Medulla oblongata (tissue), 1 donor: ENCODE results near the gene FAF1.

Source experiments
- DNase-seq: peaks from one replicate; pipeline ENCODE4 v3.0.0-alpha.2; 2015; ENCODE audit errors: extremely low spot score

The FAF1 gene

DNA sequence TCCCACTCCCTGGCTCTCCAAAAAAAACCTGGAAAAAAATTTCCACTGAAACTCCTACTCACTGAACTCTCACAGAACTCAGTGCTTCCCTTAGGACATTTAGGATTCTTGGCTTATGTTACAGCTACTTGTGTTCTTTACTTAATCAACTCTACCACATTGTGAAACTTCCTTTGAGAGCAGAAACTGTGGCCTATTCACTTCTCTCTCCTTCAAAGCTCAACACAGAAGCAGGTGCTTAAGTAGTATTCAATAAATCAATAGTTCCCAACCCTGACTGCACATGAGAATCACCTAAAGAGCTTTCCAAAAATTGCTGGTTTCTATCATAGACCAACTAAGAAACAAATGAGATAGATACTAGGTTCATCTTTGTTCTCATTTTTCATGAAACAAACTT, 468.9 kb downstream of the FAF1 start:
- DNase-seq, result no peak

DNA sequence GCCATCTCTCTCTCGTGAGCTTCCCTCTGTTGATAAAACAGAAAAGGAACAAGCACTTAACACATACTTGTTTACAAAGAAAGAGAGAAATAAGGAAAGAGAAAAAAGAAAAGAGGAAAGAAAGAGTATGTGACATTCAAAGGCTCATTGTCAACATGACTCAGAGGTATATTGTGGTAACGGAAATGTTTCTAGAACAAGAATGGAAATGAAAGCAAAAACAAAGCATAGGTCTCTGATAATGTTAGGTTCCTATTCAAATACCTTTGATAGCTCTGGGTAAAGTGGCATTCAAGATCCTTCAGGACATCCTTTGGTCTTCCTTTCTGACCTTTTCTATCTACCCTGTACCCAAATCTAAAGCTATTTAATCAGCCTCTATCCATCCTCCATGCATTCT, 469.4 kb downstream of the FAF1 start:
- DNase-seq, result no peak

DNA sequence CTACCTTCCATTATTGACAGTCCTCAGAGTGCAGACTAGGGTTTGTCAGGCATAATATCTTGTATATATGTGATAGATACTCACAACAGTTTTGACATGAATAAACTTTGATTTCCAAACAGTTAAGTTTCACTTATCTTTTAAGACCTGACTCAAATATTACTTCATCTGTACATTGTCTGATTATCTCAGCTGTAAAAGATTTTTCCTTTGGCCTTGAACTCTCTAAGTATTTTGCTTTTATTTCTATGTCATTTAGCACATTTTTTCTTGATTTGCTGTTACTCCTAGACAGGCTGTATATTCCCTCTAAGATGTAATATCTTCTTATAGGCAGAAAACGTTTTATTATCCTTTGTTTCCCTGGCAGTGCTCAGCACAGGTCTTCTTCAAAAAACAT, 471.2 kb downstream of the FAF1 start:
- no peak for DNase-seq

DNA sequence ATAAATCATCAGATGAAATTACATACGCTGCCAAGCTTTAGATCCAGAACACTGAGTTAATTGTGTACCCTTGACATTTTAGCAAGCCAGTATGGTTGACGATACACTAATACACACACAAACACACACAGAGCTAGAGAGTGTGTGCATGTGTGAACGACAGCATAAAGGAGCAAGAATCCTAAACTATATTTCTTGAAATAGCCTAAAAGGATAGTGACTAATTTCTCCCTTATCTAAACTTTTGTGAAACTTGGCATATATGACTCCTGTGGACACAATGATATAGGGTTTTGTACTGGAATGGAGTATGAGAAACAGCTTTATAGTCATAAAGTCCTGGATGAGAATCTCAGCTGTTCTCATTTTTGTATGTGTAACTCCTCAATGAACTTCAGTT, 471.7 kb downstream of the FAF1 start:
- no peak for DNase-seq

DNA sequence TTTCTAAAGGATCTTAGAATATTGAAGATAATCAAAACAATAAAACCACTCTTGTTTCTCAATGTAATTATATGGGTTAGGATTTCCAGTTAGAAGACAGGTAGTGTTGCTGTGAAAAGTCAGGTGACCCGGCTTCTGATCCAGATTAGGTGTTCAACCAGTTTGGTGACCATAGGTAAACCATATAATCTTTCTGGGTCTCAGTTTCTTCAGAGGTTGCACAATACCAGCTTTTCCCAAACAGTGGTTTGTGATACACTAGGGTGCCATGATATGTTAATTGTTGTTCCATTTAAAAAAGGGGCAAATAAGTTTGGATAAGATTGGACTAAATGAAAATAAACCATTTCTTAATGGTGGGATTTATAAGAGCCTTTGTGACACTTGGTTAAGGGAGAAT, 472.3 kb downstream of the FAF1 start:
- DNase-seq, result no peak

DNA sequence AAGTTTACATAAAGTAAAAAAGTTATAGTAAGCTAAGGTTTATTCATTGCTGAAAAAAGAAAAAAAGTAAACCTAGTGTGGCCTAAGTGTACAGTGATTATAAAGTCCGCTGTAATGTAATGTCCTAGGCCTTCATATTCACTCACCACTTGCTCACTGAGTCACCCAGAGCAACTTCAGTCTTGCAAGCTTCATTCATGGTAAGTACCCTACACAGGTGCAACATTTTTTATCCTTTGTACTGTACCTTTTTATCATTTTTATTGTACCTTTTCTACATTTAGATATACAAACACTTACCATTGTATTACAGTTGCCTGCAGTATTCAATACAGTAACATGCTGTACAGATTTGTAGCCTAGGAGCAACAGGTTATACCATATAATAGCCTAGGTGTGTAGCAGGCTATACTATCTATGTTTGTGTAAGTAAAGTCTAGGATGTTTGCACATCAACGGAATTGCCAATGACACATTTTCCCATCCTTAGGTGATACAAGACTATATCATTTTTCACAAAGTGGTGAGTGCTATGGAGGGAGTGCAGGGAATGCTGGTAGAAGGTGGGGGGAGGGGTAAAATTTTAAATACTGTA, 478.8 kb downstream of the FAF1 start:
- DNase-seq, result no peak

DNA sequence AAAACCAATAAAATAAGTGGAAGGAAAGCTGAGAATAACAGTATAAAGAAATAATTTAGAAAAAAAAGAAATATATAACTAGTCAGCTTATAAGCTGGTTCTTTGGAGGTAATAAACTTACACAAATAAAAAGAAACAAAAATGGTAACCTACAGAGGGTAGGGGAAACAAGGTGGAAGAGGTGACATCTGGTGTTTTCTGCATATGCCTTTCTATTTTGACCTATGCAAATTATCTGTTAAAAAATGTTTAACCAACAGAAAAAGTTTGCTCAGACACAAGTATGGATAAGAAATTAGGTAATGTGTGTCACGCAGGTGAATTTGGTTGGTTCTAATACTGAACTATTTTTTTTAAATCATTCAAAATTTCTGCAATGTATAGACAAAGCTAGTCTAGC, 483.3 kb downstream of the FAF1 start:
- no peak for DNase-seq

DNA sequence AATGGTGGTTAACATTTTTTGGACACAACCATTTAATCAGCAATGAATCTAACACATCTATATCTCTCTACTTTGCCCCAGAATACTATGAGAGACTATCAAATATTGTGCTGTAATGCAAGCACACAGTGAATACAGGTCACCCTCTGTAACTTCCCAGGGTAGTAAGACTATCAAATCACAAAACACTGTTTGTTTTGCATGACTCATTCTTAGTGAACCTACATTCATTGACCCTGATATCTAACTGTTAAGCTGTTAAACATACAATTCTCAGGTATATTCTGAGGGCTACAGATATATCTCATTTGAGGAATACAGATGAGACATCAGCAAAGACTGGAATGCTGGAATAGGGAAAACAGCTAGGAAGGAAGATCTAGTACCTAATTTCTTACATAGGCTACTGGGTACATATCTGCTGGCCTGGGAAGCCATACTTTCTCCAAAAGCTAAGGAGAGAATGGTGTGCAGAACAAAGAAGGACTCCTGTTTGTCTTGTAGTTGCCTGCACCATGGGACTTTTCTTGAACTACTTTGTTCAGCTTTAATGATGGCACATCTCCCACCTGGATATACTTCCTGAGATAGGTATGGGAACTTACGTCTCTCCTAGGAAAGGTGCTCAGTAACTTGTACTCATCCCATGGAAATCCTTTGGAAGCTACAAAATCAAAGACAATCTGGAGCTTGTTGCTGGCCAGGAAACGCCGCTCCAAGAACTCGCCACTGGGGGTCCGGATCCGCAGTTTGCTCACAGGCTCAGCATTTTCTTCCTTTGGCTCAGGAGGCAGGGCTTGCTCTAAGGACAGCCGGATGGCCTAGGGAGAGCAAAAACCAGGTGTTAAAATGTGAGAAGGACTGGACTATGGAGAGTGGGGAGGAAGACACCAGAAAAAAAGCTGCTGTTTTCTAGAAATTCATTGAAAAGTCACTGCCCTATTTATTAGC, 484.9 kb downstream of the FAF1 start:
- DNase-seq, result no peak

DNA sequence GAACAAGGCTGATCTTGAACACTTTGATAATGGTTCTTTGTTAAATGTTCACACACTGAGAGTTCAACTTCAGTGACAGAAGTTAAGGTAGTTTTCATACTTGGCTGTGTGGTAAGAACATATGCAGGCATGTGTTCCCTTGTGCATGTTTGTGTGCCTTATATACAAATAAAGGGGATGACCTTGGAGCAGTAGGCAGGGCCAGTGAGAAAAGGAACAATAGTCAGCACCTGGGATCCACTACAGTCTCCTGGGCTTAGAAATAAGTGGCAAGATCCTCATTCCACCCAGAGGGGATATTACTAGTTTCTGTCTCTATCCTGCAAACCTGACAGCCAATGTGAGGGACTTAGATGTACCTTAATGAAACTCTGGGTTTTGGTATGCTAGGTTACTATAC, 486.6 kb downstream of the FAF1 start:
- DNase-seq, result no peak

DNA sequence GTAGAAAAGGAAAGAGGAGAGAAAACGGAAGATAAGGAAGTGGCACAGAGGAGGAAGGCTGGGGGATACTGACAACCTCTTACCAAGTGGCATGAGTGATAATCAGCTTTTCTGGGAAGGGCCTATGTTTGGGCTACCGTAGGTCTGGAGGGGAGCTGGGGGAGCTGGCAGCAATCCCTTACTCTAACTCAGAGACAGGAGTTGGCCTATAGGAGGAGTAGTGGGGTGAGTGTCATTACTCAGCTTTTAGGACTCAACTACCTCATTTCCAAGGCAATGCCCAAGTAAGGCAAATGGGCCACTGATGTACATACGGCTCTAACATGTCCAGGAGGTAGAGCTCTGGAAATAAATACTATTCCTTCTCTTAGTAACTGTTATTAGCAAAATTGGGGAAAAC, 488.1 kb downstream of the FAF1 start:
- no peak for DNase-seq

DNA sequence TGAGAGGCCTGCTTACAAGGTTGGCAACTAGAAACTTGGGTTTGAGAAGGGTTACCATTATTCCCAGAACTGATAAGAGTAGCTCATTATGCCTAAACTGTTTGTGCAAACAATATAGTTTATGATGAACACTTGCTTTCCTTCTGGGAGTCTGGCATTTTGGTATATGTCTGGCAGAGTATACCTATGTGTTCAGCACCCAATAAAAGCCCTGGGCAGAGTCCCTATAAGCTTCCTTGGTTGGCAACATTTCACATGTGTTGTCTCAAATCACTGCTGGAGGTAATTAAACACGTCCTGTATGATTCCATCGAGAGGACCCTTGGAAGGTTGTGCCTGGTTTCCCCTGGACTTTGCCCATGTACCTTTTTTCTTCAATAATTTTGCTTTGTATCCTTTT, 497.1 kb downstream of the FAF1 start:
- no peak for DNase-seq

DNA sequence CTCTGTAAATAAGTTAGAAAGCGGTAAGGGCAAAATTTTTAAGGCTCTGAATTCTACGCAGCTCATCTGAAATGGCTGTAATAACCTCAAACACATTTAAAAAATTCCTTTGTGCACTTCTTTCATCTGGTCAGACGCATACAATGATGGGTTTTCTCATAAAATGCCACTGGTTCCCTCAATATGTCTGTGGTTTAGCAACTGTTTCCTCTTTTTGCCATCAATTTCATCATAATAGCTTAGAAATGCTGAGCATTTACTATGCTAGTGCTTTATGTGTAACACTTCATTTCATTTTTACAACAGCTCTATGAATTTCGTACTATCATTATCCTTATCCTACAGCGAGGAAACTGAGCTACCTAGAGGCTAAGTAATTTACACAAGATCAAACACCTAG, 501.6 kb downstream of the FAF1 start:
- no peak for DNase-seq

DNA sequence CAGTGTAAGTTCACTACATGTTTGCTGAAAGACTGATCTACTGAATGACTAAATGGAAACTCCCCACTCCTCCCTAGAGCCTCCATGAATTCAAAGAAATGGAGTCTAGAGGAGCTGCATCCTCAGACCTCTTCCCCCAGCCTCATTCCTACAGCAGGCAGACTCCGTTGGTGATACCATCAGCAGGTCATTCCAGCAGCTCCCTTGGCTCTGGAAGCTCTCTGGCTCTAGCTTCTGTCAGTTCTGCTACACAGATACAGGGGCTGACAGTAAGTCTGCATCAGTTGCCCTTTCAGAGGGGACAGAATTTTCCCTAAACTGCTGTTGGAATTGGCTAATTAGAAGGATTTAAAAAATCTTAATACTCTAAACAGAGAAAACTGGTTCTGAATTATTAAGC, 505.2 kb downstream of the FAF1 start:
- DNase-seq, result no peak

DNA sequence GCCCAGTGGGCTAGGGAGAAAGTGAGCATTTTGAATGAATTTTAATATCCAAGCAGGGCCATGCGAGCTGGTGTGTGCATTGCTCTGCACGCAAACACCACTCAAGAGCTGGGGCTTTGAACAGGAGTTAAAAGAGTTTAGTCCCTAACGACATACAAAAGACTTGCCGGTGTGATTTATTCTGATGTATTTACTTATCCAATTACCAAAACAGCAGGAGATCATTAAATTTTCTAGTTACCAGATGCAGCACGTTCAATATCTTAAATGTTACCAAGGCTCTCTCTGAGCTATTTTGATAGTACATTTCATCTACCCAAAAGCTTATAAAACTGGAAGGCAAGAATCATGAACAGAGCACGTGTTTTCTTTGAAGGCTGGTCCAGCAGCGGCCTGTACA, 506.8 kb downstream of the FAF1 start:
- DNase-seq, result no peak

DNA sequence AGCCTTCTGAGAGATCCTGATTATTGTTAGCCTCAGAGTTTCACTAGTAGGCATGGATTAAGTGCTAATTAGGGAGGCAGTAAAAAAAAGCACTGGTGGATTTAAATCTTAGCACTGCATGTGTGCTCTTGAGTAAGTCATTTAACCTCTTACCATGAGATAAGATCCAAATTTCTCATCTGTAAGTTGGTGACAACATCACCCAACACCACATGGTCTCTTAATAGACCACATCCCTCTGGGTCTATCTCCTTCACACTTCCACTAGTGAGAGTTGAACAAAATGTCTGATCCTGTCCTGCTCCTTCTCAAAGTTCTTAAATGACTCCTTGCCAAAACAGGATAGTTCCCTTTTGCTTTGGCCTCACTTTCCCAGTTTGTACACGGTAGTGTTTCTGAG, 507.4 kb downstream of the FAF1 start:
- DNase-seq, result no peak

DNA sequence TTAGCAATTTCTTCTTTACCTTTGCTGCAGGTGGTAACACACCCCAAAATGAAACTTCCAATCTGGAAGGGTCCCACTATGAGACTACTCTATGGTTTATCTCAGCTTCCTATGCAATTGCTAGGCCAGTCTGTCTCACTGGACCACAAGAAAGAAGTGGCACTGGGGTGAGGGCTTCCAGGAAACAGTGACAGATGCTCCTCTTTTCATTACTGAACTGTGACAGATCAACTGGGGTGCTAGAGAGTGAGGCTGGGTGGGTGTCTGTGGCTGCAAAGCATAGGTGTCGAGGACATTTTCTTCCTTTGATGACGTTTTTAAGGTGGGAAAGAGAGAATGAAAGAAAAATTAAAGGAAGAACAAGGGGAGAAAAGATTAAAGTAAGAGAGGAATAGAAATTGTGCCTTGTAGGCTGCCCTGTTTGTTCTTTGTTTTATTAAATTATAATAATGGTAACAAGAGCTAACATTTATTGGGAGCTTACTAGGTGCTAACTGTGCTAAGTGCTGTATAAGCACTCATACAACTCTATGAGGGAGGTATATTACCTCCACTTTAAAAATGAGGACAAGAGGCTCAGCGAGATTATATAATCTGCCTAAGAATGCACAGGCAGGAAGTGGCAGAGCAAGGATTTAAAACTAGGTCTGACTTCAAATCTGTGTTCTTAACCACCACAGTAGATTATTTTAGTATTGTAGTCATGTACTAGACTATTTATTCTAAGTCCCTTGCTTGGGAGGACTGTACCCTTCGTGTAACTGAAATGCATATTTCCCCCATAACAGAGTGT, 509.0 kb downstream of the FAF1 start:
- DNase-seq, result no peak

DNA sequence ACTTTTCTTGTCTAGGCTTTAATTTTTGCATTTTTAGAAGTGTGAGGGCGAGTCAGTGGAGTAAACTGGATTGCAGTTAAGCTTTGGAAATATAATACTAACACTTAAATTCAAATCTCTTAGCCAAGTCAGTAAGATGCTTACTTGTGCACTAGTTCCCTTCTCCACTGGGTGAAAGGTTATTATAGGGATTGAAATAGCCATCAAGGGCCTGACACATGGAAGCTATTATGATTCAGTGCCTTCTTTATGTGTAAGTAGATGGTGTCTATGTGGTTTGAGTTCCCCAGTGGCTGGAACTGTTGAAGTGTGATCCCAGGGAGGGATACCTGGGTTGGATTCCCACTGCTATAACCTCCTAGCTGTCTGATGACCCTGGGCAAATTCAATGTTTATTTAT, 512.1 kb downstream of the FAF1 start:
- DNase-seq, result no peak

DNA sequence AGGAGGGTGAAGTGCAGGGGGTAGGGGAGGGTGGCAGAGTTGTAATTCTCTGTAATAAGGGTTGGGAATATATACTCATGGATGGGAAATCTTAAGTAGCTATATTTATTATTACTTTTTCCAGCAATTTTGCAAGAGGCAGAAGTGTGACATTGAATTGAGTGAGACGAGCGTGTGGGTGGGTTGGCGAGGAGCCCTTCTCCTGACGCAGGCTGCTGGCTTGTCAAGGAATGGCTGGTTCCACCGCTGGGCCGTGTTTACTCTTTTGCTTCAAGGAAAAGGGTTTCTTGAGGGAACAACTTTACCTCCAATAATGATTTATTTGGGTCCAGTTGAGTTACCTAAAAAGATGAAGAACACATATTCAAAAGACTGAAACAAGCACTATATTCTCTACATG, 518.9 kb downstream of the FAF1 start:
- DNase-seq, result no peak

DNA sequence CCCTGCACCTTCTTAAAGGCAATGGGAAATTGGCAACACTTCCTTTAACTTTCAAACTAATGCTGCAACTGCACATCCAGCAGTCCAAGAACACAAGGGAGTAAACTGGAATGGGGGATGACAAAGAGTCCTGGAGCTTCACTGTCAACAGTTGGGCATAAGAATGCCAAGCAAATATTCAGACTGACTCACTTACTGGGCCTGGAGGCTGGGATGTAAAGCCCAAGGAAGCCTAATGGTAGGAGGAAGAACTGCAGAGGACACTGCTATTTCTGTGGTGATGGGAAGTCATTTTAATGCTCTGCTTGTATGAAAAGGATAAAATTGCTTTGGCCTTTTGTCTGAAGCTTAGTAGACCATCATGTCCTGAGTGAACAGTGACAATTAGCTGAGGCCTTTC, 521.1 kb downstream of the FAF1 start:
- DNase-seq, result no peak

DNA sequence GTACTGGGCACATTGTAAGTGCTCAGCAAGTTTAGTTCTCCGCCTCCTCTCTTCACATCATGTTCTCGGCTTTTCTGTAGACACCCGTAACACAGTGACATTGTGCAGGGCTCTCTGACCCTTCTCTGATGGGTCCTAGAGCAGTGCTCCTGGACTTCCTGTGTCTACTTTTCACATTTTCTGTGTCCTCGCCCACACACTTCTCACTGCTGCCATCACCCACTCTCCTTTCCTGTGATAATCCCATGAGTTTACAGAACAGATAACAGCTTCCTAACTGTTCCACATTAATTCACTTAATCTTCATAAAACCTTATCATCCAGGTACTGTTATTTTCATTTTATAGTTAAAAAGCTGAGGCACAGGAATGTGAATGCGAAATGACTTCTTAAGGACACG, 523.6 kb downstream of the FAF1 start:
- no peak for DNase-seq

DNA sequence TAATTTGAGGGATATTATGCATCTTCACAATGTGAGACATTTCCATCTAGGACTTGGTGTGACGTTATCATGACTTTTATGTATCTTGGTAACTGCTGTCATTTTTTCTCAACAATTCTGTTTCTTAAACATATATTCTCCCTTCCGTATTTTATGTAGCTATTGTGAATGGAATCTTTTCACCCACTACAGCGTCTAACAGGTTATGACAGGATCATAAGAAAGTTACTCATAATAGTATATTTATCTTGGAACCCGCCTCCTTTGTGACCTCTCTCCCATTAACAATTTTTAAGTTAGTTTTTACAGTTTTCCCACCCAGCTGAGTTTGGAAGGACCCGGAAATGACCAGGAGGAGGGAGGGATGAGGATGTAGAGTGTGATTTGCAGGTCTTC, 530.1 kb downstream of the FAF1 start:
- no peak for DNase-seq

DNA sequence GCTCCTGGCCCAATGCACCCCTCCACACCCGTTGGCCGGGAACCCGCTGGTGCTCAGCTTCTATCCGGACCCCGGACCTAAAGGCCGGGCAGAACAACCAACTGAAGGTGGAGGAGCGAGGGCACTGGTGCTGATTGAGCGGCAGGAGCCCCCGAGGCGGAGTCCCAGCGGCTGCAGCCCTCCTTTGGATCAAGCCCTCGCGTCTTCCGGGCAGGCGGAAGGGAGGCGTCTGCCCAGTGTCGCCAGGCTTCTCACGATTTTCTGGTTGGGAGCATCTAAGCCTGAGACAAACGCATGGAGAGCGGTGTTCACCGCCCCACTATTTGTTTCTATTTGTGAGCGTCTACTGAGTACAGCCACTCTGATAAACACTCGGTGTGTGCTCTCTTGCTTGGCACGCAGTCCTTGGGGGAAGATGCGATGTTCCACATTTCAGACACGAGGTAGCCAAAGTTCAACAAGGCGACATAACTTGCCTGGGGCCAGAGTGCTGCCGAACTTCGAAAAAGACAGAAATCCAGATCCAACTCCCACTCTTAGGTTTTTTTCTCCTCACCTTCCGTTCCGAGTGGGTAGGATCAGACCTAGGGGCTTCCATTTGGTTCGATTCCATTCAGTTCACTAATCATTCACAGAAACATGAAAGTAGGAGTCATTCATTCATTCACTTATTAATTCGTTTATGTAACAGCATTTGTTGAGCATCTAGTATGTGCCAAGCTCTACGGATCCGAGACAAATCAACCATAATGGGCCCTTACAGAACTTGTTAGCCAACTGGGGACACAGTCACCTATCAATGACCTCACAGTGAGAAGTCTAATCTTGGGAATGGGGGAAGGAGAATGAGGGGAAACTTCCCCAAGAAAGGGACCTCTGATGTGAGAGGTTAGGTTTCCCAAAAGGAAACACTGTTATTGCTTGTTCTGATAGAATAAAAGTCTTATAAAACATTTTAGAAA, 532.0 kb downstream of the FAF1 start:
- no peak for DNase-seq
